AG09319 (cell line): ENCODE data around the gene SPIRE1.

Source experiments
- DNase-seq: peaks from one replicate; pipeline ENCODE4 v3.0.0-alpha.2; 2010; ENCODE audit warnings: low read depth; ENCODE audit errors: extremely low read depth
- CTCF ChIP-seq: IDR thresholded peaks from 2 replicates; pipeline ENCODE4 v1.5.1; 2011; ENCODE audit warnings: low read depth, mild to moderate bottlenecking, inconsistent platforms, low read length, moderate library complexity

The SPIRE1 gene

GRCh38 chr18:12692206-12692605, 34.3 kb upstream of the SPIRE1 start:
- no peak for DNase-seq
- no peak for TF ChIP-seq CTCF

GRCh38 chr18:12689256-12689850, 31.4 kb upstream of the SPIRE1 start:
- no peak for TF ChIP-seq CTCF
- no peak for DNase-seq

GRCh38 chr18:12686100-12686499, 28.2 kb upstream of the SPIRE1 start:
- no peak; the same call in 1 of the 2 replicates for TF ChIP-seq CTCF
- no peak for DNase-seq

- TF ChIP-seq CTCF, result no peak
- DNase-seq, result no peak
Observed at GRCh38 chr18:12679183-12679786, 21.4 kb upstream of the SPIRE1 start.

GRCh38 chr18:12668041-12668440, 10.1 kb upstream of the SPIRE1 start:
- DNase-seq, result no peak
- TF ChIP-seq CTCF, result no peak

- peak; percentile 31 for DNase-seq
- TF ChIP-seq CTCF, result peak; percentile 94
Observed at GRCh38 chr18:12659904-12660605, 2.1 kb upstream of the SPIRE1 start.

- no peak for DNase-seq
- no peak for TF ChIP-seq CTCF
Observed at GRCh38 chr18:12658426-12659138, 675 bp upstream of the SPIRE1 start.
